GM19463 (cell line): ENCODE data around the gene CRK.

Experiments used
- ATAC-seq: cut with Tn5 transposase; IDR thresholded peaks from one replicate; pipeline ENCODE4 v1.9.1; 2021; ENCODE audit warnings: mild to moderate bottlenecking, moderate library complexity; ENCODE audit not compliant: unreplicated experiment

CRK gene

DNA sequence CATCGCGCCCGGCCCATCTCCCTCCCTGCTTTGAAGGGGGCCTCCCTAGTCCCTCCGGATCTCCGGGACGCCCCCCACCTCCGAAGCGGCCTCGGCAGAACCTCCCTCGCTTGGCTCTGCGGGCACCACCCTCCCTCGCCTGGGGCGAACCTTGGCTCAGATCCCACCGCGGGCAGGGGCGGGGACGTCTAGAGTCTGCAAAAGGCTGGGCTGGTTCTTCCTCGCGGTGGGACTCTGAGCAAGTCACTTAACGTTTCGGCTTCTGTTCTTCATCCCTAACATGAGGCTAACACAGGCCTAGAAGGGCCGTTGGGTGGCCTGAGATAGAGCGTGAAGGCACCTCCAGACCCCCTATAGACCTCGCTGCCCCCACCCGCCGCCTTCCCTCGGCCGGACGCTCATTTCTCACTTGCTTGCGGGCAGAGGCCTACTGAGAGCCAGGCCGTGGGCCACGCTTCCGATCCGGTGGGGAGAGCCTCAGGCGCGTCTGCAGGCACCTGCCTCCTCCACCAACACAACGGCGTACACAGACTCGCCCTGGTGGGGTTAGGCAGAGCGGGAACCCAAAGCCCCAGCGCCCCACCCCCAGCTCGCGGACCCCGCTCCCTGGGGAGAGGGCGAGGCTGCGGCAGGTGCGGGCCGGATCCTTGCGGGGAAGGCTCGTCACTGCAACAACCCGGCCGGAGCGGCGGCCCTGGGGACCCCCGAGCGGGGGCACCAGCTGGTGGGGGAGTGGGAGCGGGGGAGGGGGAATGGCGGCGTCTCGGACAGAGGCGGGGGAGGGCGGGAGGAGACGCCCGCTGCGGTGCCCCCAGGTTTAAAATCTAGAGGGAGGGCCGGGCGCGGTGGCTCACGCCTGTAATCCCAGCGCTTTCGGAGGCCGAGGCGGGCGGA, 31.0 kb upstream of the CRK start:
- no peak for ATAC-seq

- ATAC-seq = peak; percentile 25
Measured at GRCh38 chr17:1485423-1486376, 29.7 kb upstream of the CRK start.

GRCh38 chr17:1484676-1485422, 28.8 kb upstream of the CRK start:
- ATAC-seq = peak; percentile 45

GRCh38 chr17:1484060-1484535, 28.1 kb upstream of the CRK start:
- no peak for ATAC-seq

DNA sequence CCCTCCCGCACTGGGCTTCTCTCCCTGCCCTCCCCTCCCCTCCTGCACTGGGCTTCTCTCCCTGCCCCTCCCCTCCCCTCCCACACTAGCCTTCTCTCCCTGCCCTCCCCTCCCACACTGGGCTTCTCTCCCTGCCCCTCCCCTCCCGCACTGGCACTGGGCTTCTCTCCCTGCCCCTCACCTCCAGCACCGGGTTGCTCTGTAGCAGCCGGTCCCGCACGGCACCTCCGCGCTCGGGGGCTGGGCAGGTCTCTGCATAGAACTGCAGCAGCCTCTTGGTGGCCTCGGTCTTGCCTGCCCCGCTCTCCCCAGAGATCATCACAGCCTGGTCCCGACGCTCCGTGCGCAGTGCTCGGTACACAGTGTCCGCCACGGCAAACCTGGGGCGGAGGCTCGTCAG, 26.6 kb upstream of the CRK start:
- no peak for ATAC-seq

GRCh38 chr17:1481736-1482135, 25.7 kb upstream of the CRK start:
- no peak for ATAC-seq

DNA sequence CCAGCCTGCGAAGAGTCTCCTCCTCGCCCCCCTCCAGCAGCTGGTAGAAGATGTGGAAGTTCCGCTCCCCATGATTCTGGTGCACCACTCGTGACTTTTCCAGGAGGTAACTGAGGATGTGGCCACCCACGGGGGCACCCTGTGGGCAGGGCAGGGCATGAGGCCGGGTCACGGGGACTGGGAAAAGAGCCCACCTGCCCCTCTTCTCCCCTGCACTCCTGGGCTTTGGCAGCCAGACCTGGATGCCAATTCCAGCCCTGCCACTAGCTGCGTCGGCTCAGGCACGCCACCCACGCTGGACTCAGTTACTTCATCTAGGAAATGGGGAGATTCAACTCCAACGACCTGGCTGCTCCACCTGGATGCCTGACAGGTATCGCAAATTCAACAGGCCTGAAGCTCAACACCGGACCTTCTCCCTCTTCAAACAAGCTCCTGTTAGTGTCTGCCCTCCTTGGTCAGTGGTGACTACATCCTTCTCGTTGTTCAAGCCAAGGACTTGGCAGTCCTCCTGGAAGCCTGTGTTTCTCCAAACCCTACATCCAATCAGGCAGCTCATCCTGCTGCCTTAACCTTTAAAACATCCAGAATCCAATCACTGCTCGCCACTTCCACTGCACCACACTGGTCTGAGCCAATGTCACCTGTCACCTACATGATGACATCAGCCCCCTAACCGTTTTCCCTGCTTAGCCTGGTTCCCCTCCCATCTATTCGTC, 24.9 kb upstream of the CRK start:
- no peak for ATAC-seq

DNA sequence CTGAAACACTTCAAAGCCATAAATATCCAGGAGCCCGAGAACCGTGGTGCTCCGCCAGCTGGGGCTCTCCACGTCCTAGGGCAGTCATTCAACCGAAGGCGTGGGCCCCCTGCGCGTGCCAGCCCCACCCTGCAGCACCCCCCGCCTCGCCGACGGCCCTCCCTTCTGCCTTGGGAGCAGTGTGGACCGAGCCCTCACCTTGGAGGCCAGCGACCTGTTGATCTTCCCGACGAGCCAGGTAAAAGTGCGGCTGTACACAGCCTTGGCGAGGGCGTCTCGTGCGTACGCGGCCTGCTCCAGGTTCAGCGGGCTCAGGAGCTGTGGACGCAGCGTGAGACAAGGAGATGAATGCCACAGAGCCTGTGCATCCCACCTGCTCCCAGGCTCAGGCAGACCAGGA, 22.4 kb upstream of the CRK start:
- ATAC-seq = no peak

GRCh38 chr17:1475321-1475854, 19.4 kb upstream of the CRK start:
- ATAC-seq = no peak

DNA sequence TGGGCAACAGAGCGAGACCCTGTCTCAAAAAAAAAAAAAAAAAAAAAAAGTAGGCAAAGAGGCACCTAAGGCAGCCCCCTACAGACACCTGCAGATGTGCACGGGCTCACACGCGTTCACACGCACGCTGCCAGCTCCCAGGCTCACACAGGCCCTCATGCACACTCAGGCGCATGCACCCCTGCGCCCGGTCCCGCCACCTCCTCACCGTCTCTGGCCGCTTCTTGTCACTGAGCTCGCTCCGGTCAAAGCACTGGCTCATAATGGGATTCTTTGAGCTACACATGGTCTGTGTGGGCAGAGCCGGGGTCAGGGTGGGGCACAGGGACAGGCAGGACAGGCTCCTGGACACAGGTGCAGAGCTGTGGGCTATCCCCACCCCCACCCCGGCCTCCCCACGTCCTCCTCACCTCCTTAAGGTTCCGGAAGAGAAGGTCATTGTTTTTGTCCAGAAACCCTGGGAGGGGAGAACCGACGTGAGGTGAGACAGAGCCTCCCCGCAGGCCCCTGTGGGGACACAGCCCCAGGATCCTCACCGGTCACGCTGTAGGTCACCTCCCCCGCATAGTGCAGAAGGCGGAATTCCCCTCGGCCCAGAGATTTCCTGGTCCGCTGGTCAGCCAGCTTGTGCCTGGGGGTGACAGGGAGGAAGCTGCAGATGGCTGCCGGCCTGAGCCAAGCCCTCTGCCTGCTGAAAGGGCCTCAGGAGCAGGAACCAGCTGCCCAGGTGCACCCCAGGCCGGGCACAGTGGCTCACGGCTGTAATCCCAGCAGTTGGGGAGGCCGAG, 18.6 kb upstream of the CRK start:
- ATAC-seq = peak; percentile 62

GRCh38 chr17:1473841-1474240, 17.8 kb upstream of the CRK start:
- ATAC-seq = no peak

DNA sequence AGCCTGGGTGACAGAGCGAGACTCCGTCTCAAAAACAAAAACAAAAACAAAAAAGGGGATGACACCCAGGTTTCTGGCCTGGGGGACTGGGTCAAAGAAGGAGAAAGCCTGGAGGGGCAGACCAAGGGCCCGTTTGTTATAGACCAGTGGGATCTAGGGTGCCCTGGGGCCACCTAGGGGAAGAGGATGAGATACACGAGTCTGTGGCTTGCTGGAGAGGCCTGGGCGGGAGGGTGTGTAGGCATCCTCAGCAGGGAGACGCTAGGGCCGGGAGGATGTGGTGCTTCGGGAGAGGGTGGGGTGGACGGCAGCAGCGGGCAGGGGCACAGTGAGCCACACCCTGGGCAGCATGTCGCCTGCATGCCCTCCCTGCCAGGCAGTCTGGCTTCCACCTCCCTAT, 17.1 kb upstream of the CRK start:
- ATAC-seq = no peak

DNA sequence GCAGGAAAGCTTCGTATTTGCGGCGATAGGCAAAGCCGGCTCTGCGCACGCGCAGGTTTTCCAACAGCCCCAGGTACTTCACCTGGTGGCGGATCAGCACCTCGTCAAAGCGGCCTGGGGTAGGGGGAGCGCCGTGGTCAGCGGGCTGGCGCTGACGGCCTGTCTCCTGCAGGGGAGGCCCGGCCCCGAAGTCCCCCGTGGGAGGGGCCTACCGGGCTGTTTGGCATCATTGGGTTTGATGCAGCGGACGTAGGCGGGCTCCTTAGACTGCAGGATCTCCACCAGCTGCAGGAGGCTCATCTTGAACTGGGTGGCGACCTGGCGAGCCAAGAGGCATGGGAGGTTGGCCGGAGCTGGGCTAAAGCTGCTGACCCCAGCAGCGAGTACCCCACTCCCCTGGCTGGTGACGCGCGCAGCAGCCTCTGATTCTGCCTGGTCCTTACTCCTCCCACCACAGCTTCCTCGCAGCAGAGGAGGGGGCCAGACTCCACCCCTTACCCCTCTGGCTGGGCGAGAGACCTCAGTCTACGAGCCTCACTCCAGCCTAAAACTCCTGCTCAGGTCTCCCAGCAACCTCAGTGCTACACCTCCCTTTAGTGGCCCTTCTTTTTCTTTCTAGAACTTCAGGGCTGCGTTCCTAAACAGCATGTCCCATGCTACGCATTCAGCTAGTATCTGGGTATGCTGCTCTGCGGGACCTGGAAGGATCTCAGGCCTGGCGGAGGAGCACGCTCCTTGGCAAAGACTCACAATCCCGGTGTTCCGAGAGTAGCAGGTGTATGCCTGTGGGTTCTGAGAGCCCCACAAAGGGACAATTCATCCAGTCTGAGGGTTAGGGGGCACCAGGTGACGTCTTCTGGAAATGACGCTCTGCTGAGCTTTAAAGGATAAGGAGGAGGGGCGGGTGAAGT, 16.1 kb upstream of the CRK start:
- no peak for ATAC-seq

- ATAC-seq = no peak
Measured at GRCh38 chr17:1471490-1471889, 15.5 kb upstream of the CRK start.

DNA sequence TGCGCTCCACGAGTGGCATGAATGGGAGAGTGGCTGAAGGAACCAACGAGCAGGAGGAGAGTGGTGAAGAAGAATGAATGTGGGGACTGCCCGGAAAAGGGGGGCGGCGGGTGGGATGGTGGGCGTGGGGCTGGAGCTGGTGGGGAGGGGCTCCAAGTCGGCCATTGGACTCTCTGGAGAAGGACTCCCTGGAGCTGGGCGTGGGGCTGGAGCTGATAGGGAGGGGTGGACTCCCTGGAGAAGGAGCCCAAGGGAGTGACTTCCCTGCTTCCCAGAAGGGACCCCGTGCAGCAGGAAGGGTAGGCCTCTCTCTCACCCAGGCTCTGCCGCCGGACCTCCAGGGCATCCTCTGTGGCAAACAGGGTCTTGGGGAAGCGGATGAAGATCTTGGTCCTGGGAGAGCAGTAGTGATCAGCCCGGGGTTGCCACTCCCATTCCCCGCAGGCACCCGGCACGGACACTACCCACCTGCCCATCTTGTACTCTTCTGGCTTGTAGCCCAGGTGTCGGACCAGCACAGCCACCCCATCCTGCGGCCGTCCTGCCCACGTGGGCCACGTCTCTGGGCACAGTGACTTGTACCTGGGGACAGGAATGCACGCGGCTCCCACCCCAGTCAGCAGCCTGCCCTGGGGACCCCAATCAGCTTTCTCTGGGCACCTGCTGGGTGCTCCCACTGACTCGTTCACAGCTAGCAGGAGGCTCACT, 14.9 kb upstream of the CRK start:
- no peak for ATAC-seq

DNA sequence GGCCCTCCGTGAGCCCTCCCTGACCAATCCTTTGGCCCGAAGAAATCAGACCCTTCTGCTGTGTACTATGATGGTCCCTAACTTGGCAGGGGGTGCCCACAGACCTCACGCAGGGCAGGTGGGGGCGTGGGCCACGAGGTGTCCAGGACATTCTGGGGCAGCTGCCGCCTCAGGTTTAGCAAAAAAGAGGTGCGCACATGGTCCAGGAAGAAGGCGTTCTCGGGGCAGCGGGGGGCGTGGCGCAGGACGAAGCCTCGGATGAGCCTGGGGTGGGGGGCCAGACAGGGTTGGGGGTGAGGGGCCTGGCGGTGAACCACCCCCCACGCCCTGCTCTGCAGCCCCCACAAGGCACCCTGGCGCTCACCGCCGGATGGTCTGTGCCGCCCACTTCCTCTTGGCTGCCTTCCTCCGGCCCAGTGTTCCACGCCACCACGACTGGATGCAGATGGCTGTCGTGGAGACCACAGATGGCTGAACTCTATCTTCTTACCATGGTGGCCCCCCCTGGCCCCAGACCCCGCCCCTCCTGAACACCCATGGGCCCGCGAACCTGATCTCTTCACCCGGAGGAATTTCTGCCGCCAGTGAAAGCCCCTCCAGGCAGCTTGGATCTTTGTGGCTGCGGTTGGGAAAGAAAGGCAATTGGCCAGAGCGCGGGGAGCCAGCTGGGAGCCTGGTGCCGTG, 14.2 kb upstream of the CRK start:
- ATAC-seq = no peak

GRCh38 chr17:1469231-1469852, 13.3 kb upstream of the CRK start:
- ATAC-seq = no peak
